Fibroblast of peridontal ligament (primary cell): ENCODE data around the gene APBA2.

Source experiments
- DNase-seq: peaks from one replicate; pipeline ENCODE4 v3.0.0-alpha.2; 2010; ENCODE audit errors: extremely low read depth

APBA2 gene

DNA sequence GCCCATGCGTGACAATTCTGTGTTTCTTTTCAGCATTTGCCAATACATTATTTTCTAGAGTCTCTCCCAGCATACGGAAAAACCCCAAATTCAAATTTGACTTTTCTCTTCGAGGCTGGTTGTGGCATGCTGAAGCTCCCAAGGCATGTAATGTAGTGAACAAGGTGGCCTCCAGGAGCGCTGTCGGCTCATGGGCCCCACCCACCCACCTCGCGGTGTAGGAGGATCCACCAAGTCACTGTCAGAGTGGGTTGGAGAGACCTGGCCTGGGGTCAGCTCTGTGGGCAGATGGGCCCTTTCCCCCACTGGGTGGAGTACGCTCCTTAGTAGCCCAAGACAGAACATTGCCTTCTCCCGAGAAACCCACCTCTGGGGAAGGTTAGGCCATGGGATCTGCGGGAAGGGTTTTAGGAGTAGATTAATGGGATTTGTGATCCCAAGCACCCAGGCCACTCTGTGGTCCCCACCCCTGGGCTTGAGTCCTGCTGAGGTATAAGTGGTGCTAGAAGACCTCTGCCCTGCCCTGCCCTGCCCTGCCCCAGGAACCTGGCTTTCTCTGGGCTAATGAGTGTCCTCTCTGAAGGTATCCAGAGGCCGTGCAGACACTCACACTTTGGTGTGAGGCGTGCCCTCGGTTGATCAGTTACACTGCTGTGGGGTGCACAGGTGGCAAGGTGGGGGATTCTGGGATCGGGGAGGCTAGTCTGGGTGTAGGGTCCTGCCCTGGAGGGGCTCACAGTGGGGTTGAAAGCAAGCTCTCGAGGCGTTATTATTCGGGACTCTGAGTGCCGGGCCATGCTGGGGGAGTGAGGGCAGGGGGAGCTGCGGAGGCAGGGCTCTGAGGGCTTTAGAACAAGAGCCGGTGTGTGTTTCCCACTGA lies 97.9 kb downstream of the APBA2 start:
- DNase-seq = no peak

DNA sequence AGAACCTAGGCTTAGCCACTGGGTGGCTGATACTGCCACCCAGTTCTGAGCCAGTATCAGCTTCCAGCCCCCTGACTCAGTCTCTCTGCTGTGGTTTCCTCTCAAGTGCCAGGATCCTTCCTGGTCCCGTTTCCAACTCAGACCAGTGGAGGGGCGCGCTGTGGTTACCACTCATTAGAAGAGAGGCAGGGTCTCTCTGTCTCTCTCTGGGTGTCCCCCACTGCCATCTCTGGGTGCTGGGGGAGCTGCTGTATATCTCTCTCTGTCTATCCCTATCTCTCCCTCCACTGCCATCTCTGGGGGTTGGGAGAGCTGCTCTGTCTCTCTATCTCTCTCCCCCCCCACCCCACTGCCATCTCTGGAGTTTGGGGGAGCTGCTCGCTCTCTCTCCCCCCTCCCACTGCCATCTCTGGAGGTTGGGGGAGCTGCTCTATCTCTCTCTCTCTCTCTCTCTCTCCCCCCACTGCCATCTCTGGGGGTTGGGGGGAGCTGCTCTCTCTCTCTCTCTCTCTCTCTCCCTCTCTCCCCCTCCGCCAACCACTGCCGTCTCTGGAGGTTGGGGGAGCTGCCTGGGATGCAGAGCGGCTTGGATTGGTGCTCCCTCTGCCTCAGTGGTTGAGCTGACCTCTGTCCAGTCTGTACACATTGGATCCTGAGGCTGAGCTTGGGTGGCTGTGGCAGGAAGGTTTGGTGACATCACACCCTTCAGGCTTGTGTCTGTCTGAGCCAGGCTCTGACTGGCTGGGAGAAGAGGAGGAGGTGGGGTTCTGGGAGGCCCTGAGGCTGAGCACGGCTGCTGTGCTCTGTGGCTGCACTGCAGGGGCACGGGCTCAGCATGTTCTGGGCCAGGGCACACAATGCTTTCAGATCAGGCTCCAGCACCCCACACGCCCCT lies 98.9 kb downstream of the APBA2 start:
- peak; percentile 40 for DNase-seq

DNA sequence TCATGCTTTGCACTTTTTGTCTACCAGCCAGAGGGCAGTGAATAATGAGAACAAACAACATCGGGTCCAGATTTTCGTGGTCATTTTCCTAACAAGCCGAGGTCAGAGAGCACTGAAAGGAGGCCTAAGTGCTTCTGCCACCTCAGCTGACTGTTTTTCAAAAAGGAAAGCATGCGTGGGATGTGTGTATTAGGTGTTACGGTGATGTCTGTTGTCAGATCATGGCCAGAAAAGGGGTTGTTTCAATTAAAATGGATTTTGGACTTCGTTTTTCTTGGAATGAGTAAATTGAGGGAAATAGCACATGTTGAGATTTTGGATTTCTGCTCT lies 99.5 kb downstream of the APBA2 start:
- DNase-seq = no peak

DNA sequence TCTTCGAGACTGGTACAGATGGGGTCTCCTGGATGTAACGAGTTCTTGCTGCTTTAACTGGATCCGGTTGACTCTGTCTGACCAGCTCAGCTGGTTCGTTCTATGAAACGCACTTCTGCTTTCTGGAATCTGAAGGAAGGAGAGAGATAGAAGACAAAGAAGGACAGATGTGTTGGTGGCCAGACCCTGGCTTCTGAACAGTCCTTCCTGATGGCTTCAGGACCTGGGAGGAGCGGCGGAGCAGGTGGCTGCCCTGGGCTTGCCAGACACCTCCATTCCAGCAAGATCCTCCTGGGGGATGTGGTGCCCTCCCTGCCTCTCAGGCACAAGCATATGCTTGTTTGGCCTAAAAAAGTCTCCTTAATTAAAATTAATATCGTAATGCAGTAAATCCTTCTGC lies 99.9 kb downstream of the APBA2 start:
- no peak for DNase-seq

DNA sequence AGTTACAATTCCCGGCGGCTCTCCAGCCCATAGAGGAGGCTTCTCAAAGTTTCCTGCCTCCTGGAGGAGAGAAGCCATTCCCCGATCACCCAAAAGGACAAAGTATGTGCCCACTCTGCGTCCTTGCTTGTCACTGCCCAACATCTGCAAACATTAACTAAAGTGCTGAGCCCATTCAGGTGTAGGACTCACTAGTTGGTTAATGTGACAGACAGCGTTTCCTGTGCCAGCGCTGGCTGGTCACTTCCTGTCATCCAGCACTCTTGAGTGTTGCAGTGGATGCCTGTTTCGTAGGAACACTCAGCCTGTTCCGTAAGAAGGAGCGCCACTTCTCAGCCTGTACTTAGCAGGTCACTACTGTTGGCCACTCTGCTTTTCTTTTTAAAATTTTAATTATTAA lies 100.3 kb downstream of the APBA2 start:
- no peak for DNase-seq

DNA sequence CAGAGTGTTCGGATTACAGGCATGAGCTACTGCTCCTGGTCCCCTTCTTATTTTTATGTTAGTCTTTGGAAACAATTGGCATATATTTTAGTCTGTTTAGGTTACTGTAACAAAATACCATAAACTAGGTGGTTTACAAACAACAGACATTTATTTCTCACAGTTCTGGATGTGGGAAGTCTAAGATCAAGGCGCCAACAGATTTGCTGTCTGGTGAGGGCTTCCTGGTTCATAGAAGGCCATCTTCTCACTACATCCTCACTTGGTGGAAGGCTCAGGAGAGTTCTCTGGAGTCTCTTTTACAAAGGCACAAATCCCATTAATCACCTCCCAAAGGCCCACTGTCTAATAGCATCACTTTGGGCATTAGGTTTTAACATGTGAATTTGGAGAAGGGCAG lies 101.0 kb downstream of the APBA2 start:
- DNase-seq = no peak

DNA sequence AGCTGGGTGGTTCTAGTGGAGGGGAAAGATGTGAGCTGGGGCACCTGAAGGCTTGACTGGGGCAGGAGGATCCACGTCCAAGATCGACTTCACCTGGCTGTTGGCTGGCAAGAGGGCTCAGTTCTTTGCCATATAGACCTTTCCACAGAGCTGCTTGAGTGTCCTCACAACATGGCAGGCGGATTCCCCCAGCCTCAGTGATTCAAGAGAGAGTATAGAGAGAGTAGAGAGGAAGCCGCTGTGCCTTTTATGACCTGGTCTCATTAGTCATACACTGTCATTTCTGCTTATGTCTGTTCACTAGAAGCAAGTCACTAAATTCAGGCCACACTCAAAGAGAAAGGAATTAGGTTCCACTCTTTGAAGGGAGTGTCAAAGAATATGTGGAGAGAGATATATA lies 101.6 kb downstream of the APBA2 start:
- no peak for DNase-seq

DNA sequence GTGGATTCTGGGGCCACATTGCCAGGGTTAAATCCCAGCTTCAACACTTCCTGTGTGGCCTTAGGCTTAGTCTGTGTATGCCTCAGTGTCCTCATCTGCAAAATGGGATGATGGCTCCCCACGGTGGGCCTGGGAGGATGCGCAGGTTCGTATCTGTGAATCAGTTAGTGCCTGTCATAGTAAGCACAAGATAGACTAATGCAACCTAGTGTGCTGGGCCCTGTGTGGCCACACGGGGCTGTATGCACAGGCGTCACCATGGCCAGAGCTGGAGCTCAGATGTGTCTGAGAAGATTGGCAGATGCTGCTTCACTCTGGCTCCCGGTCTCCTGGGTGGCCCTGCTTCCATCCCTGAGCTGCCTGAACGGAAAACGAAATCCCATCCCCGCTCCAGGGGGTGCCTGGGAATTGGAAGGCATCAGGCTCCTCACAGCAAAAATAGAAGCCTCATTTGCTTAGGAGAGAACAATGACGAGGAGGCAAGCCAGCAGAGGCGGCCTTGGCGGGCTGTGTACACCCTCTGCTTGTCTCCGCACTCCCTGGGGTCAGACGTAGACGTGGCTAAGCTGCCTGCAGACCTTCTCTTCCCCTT lies 103.6 kb downstream of the APBA2 start:
- no peak for DNase-seq

DNA sequence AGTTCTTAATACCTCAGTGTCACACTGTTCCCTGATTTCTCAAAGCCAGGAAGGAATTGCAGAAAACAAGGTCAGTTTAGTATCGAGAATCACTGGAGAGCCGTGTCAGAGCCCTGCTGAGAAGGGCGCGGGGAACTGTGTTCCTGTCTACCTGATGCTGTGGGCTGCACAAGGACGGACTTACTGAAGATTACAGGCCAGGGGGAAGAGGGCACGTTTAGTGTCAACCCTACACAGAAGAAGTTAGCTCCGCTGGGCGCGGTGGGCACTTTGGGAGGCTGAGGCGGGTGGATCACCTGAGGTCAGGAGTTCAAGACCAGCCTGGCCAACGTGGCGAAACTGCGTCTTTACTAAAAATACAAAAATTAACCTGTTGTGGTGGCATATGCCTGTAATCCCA lies 104.1 kb downstream of the APBA2 start:
- no peak for DNase-seq

DNA sequence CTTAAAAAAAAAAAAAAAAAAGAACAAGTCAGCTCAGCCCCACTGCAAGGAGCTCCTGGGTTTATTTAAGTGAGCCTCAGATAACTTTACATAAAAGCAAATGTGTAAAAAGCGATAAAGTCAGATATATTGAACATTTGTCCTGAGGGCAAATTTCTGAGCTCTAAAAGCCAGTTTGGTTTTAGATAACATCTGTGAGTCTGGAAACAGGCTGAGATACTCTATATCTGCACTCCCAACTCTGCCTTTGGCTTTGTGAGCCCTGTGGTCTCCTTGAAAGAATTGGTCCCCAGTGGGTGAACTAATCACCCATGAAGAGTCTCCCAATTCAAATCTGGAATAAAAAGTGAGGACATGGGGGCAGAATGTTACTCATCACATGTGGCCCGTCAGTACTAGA lies 104.6 kb downstream of the APBA2 start:
- no peak for DNase-seq

DNA sequence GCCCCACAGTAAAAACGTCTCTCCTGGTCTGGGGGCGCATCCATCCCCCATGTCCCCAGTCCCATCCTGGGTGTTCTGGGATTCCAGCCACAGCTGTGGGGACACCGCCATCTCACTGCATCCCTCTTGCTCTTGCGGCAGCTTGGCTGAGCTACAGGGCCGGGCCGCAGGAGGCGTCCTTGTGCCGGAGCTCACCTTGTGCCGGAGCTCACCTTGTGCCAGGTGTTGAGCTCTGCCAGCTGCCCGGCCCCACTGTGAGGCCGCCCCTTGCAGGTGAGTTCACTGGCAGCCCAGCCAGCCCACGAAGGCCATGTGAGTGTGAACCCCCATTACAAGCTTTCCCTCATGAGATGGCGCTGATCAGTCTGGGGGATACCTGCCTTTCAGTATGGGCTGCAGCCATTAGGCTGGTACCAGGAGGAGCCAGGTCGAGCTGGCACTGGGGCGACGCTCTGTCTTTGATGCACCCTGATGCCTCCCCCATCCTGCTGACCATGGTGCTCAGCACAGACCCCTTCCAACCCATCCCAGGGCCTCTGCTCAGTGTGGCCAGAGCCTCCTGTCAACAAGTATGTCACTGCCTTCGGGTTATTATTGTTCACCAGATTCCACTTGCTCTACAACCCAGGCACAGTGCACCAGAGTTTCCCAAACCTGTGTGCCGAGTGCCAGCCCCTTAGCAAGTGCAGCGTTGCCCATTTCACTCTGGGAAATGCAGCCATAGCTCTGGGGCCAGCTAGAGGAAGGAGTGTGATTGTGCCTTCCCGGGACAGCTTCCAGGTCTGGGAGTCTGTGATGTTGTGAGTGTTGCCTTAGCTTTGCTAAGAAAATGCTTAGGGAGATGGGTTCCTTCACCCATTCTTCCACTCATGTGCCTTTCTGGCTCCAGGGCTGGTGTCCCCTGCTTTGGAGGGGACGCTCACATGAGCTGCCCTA lies 105.7 kb downstream of the APBA2 start:
- no peak for DNase-seq

DNA sequence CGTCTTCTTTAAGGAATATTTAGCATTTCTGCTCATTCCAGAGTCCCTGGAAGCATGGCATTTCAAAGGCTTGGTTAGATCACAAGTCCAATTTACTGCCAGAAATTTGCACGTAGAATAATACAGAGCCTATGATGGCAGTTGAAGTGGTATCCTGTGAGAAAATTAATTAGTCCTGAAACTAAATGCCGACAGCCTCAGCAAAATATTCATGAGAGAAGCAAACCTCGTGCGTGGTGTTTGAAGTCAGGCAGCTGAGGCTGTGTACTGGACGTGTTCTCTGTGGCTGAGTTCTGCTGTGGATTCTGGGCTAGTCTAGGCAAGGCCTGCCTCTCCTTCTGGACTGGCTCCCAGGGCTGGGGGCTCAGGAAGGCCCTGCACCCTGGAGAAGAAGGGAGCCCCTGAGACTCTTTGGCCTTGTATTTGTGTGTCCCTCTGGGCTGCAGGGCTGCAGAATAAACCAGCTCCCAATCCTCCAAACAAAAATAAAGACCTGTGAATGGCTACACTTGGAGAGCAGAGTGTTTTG lies 106.6 kb downstream of the APBA2 start:
- no peak for DNase-seq

DNA sequence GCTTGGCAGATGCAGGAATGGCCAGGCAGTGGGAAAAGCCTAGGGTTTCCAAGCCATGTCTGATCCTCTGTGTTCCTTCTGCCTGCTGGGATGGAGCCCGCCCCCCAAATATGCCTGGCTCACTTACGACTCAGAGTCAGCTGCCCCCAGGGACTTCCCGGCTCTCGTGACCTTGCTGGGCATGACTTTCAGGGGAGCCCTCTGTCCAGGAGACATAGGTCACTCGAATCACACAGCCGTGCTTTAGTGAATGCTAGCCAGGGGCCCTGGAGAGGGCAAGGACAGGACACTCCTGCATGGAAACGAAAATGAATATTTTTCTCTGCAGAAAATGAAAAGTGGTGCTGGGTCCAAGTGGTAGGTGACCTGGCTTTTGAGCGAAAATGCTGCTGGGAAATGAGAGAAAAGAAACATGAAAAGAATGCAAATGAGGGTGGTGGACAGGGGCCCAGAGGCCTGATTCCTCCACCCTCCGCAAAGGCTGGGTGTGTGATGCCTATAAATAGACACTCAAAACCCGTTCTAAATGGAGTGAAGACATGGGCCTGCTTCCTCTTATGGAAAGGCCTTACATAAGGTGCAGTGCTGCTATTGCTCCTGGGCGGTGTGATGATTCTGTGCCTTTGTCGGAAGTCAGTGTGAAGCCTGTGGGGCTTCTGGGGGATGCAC lies 107.4 kb downstream of the APBA2 start:
- no peak for DNase-seq

DNA sequence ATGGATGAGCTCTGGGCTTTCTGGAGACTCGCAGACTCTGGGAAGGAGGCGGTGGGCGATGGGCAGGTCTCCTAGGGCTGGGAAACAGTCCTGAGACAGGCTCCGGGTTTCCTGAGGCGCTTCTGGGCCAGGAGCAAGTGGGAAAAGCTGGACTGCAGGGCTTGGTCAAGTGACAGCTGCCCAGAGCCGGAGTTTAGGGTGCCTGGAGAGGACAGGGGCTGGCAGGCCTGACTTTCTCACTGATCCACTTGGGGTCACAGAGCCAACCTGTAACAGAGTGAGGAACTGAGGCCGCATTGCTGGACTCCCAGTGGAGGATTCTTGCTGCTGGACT lies 107.9 kb downstream of the APBA2 start:
- DNase-seq = no peak

DNA sequence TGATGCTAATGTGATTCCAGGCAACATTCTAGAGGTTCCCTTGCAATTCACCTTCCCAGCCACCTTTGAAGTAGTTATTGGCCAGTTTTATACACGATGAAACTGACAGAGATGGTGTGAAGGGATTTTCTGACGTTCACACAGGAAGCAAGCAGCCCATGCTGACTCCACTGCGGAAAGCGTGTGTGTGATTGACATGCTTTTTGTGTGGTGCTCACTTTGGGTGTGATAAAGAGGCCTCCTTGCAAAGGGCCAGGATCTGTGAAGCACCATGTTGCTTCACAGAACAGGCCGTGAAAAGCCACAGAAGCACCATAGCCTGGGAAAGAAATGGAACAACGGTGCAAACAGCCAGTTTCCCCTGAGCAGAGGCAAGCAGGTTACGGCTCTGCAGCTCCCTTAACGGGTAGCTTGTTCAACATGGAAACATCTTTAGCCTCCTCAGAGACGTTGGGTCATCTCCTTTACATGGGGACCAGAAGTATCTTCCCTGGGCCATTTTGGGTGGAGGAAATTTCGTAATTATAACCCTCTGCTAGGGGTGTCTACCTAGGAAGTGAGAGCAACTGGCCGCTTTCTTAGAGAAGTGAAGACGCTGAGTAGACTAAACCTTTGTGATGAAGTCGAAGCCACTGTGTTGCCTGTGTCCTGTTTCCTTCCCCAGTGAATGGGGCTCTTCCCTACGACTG lies 108.5 kb downstream of the APBA2 start:
- DNase-seq = no peak

DNA sequence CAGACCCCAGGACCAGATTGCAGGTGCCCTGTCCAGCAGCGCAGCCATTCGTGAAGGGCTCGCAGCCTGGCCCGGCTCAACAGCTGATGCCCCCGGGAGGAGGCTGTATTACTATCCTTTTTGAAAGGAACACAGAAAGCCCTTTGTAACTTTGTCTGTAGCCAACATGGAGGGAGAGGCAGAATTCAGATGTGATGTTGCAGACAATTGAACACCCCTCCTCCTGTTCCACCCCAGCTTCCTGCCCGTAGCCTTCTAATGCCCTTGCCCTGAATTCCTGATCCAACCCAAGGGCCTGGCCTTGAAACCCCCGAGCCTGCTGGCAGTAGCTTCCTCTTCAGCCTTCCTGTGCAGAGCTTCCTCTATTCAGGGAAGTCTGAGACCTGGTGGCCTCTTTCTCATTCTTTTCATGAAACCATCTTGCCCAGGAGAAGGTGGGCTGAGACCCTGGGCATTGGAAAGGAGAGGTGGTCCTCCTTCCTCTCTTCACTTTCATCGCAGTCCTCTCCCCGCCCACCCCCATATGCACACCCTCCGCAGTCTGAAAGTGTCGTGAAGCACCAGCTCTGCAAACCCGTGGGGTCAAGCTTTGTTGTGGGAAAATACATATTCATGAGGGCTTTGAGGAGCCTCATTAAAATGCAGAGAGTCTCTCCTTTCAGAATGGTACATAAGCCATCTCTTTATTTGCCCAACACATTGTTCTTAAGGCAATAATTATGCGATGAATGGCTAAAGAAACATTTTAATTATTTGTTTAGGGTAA lies 109.2 kb downstream of the APBA2 start:
- no peak for DNase-seq

DNA sequence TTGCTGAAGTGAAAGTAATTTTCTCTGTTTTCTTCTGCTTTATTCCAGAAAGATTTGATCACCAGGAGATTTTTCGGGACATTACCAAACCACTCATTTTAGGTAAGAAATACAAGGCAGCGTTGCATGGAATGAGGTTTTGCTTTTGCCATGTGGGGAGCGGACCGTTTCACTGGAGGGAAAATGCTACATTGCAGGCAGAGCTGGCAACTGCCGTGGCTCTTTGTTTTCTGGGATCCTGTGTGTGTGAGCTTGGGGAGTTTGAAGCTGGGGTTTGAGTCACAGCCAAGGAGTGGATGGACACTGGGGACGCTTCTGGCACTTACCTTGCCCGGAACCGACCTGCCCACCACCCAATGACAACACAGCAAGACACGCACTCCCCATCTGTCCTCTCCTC lies 109.9 kb downstream of the APBA2 start:
- no peak for DNase-seq

DNA sequence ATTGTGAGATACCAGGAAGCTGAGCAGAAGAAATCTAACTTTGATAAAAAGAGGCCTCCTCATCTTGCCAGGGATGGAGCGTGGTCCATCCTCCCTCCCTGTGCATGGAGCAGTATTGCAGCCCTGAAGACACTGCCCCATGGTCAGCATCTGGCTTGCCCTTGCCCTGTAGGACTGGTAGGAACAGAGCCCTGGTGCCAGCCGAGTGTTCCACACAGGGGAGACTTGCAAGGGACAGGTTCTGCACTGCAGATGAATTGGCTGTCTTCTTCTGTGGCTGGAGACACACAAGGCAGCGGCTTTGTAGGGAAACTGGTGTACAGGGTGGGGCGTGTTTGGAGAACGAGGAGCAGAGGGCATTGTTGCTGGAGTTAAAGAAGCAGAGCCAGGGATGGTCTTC lies 110.5 kb downstream of the APBA2 start:
- no peak for DNase-seq

DNA sequence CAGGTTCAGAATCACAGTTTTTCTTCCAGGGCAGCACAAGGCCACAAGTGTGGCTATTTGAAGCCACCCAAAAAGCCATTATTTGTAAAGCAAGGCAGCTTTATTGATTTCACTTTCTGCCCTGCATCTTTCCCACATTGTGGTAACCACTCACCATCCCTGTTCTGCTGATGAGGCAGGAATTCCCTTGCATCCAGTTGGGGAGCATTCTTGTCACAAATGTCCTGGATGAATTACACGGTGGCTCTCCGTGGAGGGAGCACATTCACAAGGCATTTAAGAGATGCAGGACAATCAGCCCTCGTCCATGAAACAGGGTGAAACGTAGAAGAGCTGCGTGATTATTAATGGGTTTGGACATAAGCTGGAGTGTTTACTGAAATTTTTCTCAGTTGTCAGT lies 111.2 kb downstream of the APBA2 start:
- DNase-seq = no peak

DNA sequence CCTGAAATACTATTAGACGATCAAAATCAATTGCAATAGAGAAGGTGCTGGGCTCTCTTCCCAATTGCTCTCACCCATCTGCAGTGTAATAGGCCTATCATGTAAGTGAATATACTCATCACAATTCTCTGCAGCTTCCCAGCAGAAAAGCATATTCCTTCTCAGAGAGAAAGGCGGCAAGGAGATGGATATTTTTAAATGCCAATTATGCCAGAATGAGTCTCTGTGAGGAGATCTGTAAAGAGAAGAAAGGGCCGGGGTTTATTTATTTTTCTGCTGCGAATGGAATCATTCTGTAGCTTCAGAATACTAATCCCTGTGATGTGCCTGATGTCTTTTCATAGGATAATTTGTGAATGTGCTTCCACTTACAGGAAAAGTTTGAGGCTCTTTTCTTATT lies 112.0 kb downstream of the APBA2 start:
- no peak for DNase-seq
